Measurements from ENCODE around the gene NCDN. TPM values are rescaled to one million over a fixed set of nuclear protein-coding genes. Genes with fewer than 3 reads are reported as not detected.
A peak's percentile ranks its signal among the peaks of the same experiment; 100 is the strongest.

NCDN gene
- total RNA-seq: 10 to 100 TPM; 33.8 to 33.9 TPM
- polyA plus RNA-seq (ENCODE audit: insufficient read depth, low read depth, low replicate concordance): 27.3 TPM
- long read RNA-seq, donor 1, partial matches to known transcripts: 0 of 1 reads
- long read RNA-seq, donor 1, other reads (novel, unspliced or antisense): 0 of 1 reads
- long read RNA-seq, donor 2, partial matches to known transcripts: 0 of 3 reads
- long read RNA-seq, donor 2, other reads (novel, unspliced or antisense): 0 of 3 reads

GRCh38 chr1:35557611-35558373 is at the start of gene NCDN:
TSS of gene NCDN (plus strand) at chr1:35557799. CDS start at chr1:35558191, 392 bp downstream.
- intact Hi-C loops (cut with DNase I; ENCODE audit: low total_unique reads): no loop called here

GRCh38 chr1:35507947-35508346 is 49.7 kb upstream of the NCDN start:
- Histone ChIP-seq H3K9me3 (no peaks in the 10 kb centered on the region), H3K36me3 (ENCODE audit: low read depth, missing control alignments) (no peaks in the 10 kb centered on the region), H3K27me3 (no peaks in the 10 kb centered on the region), H3K4me1 (no peaks in the 10 kb centered on the region), H3K4me3 (no peak overlapping the region), H3K27ac (no peak overlapping the region)
- intact Hi-C loops (cut with DNase I; ENCODE audit: low total_unique reads): no loop called here
- no peak for TF ChIP-seq CTCF (IDR thresholded peaks at IDR 0.05)
- no peak for TF ChIP-seq POLR2A (IDR thresholded peaks at IDR 0.05)
- DNase-seq: no peak

More at GRCh38 chr1:35557611-35558373, at the start of gene NCDN:
- H3K27me3 ChIP-seq: no peaks in the 10 kb centered on the region
- peak; percentile 21 for TF ChIP-seq POLR2A (IDR thresholded peaks at IDR 0.05)
- TF ChIP-seq CTCF (IDR thresholded peaks at IDR 0.05): no peak
- peaks cover 32% of the 10 kb centered on the region for H3K4me1 ChIP-seq
- H3K9me3 ChIP-seq: no peaks in the 10 kb centered on the region
- H3K36me3 ChIP-seq (ENCODE audit: low read depth, missing control alignments): no peaks in the 10 kb centered on the region
- peak within 1 kb of the TSS; percentile 89 to 98 for H3K4me3 ChIP-seq
- DNase-seq: peak; percentile 97
- H3K27ac ChIP-seq: peak within 1 kb of the TSS; percentile 94 to 96
- 0 to 1% methylated on average over 50 to 56 of the region's 58 CpGs for WGBS, 2 donors

- Histone ChIP-seq H3K9me3 (no peaks in the 10 kb centered on the region), H3K4me1 (no peaks in the 10 kb centered on the region), H3K27me3 (no peaks in the 10 kb centered on the region), H3K36me3 (ENCODE audit: low read depth, missing control alignments) (no peaks in the 10 kb centered on the region), H3K4me3 (no peak overlapping the region), H3K27ac (no peak overlapping the region)
- no peak for DNase-seq
- TF ChIP-seq POLR2A (IDR thresholded peaks at IDR 0.05): no peak
- no peak for TF ChIP-seq CTCF (IDR thresholded peaks at IDR 0.05)
- intact Hi-C loops (cut with DNase I; ENCODE audit: low total_unique reads): no loop called here
- WGBS, 2 donors: 88 to 97% methylated on average over 3 of the region's 3 CpGs
These were observed 48.0 kb upstream of the NCDN start for GRCh38 chr1:35509558-35509957.

GRCh38 chr1:35511305-35511704 is 46.3 kb upstream of the NCDN start:
- intact Hi-C loops (cut with DNase I; ENCODE audit: low total_unique reads): no loop called here
- 91 to 99% methylated on average over 2 of the region's 2 CpGs for WGBS, 2 donors
- no peaks in the 10 kb centered on the region for H3K27me3 ChIP-seq
- no peak overlapping the region for H3K4me3 ChIP-seq
- no peaks in the 10 kb centered on the region for H3K4me1 ChIP-seq
- no peaks in the 10 kb centered on the region for H3K9me3 ChIP-seq
- no peak for DNase-seq
- TF ChIP-seq POLR2A (IDR thresholded peaks at IDR 0.05) (no peak), CTCF (IDR thresholded peaks at IDR 0.05) (no peak)
- no peak overlapping the region for H3K27ac ChIP-seq
- H3K36me3 ChIP-seq (ENCODE audit: low read depth, missing control alignments): no peaks in the 10 kb centered on the region

Data from testis (tissue), 5 donors.